BJ (cell line): ENCODE results near the gene LDHAL6B. TPM values are rescaled to one million over a fixed set of nuclear protein-coding genes. Genes with fewer than 3 reads are reported as not detected.

Experiments used
- CTCF ChIA-PET: fragments of 350-600 bp; formaldehyde crosslinking; extraction: SDS; loops from one replicate; lab custom pipeline; 2021; ENCODE audit warnings: antibody characterized with exemption, inconsistent platforms; lab: Yijun Ruan, JAX
- POLR2A ChIA-PET: fragments of 300-600 bp; sonication (Branson Sonifier 250); formaldehyde crosslinking; extraction: SDS; loops from one replicate; lab custom pipeline; 2021; ENCODE audit warnings: antibody characterized with exemption; lab: Charles Lee
- DNase-seq: peaks from one replicate; pipeline ENCODE4 v3.0.0-alpha.2; 2011; ENCODE audit warnings: low read depth
- H3K27me3 ChIP-seq: 2 replicates; pipeline ENCODE4 v1.6.0; 2011; ENCODE audit warnings: low read length; ENCODE audit not compliant: control insufficient read depth, insufficient read depth
- H3K36me3 ChIP-seq: 2 replicates; pipeline ENCODE4 v1.5.1; 2011; ENCODE audit warnings: low read length; ENCODE audit not compliant: control insufficient read depth, insufficient read depth
- H3K4me3 ChIP-seq: 2 replicates; pipeline ENCODE4 v1.5.1; 2011; ENCODE audit warnings: low read depth, mild to moderate bottlenecking, control low read depth, low read length
- CTCF ChIP-seq: IDR thresholded peaks from 2 replicates; pipeline ENCODE4 v1.5.1; 2011; ENCODE audit warnings: low read depth, mild to moderate bottlenecking, control low read depth, inconsistent platforms, low read length, moderate library complexity; ENCODE audit not compliant: insufficient read depth
- polyA plus RNA-seq: library from polyadenylated mRNA; depleted of rRNA; stranded (reverse); fragments of >200 nt; gene quantifications from 2 replicates; pipeline ENCODE4 v1.2.3, GENCODE V29; 2011

The LDHAL6B gene
- polyA plus RNA-seq, 1 experiment: not detected

GRCh38 chr15:59203657-59204056 is 3.0 kb upstream of the LDHAL6B start:
- no peak for DNase-seq
- no peak for TF ChIP-seq CTCF

GRCh38 chr15:59205839-59206622 is 612 bp upstream of the LDHAL6B start:
- CTCF ChIA-PET: interaction anchor here (1.0 to 1.5 kb wide), 2 partner anchors 11 to 39 kb away, joined by 3 to 4 read pairs; no protein-coding TSS in a partner anchor
- no peaks in the 10 kb centered on the region for H3K27me3 ChIP-seq
- TF ChIP-seq CTCF: no peak
- peaks cover 8% of the 10 kb centered on the region for H3K36me3 ChIP-seq
- H3K4me3 ChIP-seq: no peak overlapping the region
- no peak for DNase-seq
- POLR2A ChIA-PET: no interaction called here

More at GRCh38 chr15:59203657-59204056, 3.0 kb upstream of the LDHAL6B start:
- Histone ChIP-seq H3K36me3 (peaks cover 8% of the 10 kb centered on the region), H3K27me3 (no peaks in the 10 kb centered on the region), H3K4me3 (no peak overlapping the region)
- POLR2A ChIA-PET: no interaction called here
- CTCF ChIA-PET: interaction anchor here (0.9 to 1.7 kb wide), 2 partner anchors 43 to 207 kb away, joined by 3 read pairs; no protein-coding TSS in a partner anchor

- ChIA-PET CTCF (interaction anchor here (0.6 kb wide), 1 partner anchor 196 kb away, joined by 3 read pairs; no protein-coding TSS in a partner anchor), POLR2A (no interaction called here)
- H3K27me3 ChIP-seq: no peaks in the 10 kb centered on the region
- peak; percentile 17; the same call in 1 of the 2 replicates for TF ChIP-seq CTCF
- H3K4me3 ChIP-seq: no peak overlapping the region
- peaks cover 4% of the 10 kb centered on the region for H3K36me3 ChIP-seq
- DNase-seq: peak; percentile 72
Observed at GRCh38 chr15:59208613-59209249, 2.1 kb downstream of the LDHAL6B start.

- DNase-seq: no peak
- Histone ChIP-seq H3K36me3 (peaks cover 4% of the 10 kb centered on the region), H3K4me3 (no peak overlapping the region), H3K27me3 (no peaks in the 10 kb centered on the region)
- ChIA-PET CTCF (no interaction called here), POLR2A (no interaction called here)
- TF ChIP-seq CTCF: no peak
Observed at GRCh38 chr15:59210186-59210585, 3.5 kb downstream of the LDHAL6B start.

GRCh38 chr15:59216911-59217310 is 10.3 kb downstream of the LDHAL6B start:
- H3K27me3 ChIP-seq: no peaks in the 10 kb centered on the region
- no peak overlapping the region for H3K4me3 ChIP-seq
- no peak for TF ChIP-seq CTCF
- ChIA-PET POLR2A (no interaction called here), CTCF (no interaction called here)
- no peak for DNase-seq
- H3K36me3 ChIP-seq: peaks cover 2% of the 10 kb centered on the region
